Adrenal gland (tissue), 5 donors: ENCODE results near the gene HK2.

Experiments
- CTCF ChIP-seq, 6 experiments: fragments of 450-650 bp in 4 of 6; fragments of 200-600 bp in 2 of 6; sonication (generic) in 1 of 6; IDR thresholded peaks; 1 replicate in 5 of 6; 2 replicates in 1 of 6; pipeline versions ENCODE4 v1.5.1 to v1.8.0; 2016 to 2021; ENCODE audit warnings: antibody characterized with exemption in 6 of 6, mild to moderate bottlenecking in 2 of 6, moderate library complexity in 1 of 6
- POLR2A ChIP-seq, 2 donors: fragments of 450-650 bp; IDR thresholded peaks; one replicate each; pipeline ENCODE4 v1.6.1; 2017; ENCODE audit warnings: antibody characterized with exemption in 2 of 2, mild to moderate bottlenecking in 2 of 2, moderate library complexity in 1 of 2
- donor health status: DM: no; HTN: no; CAD: no.

- no peak for TF ChIP-seq POLR2A (IDR thresholded peaks at IDR 0.05)
- TF ChIP-seq CTCF (IDR thresholded peaks at IDR 0.05): no peak
Observed at GRCh38 chr2:74925361-74925786, 91.4 kb downstream of the HK2 start.
